HG02642 (cell line): ENCODE data around the gene EPHA4.

ENCODE experiments used
- ATAC-seq: cut with Tn5 transposase; IDR thresholded peaks from one replicate; pipeline ENCODE4 v1.9.1; 2021; ENCODE audit warnings: mild to moderate bottlenecking; ENCODE audit not compliant: unreplicated experiment, poor library complexity

Gene EPHA4

GRCh38 chr2:221572821-221573429 lies 821 bp upstream of the EPHA4 start:
- peak; percentile 28 for ATAC-seq

GRCh38 chr2:221571551-221572218 lies 419 bp downstream of the EPHA4 start:
- peak; percentile 7 for ATAC-seq

- no peak for ATAC-seq
Observed at GRCh38 chr2:221571025-221571550, 1.0 kb downstream of the EPHA4 start.

GRCh38 chr2:221570321-221570935 lies 1.7 kb downstream of the EPHA4 start:
- no peak for ATAC-seq

- no peak for ATAC-seq
Observed at GRCh38 chr2:221569871-221570270, 2.2 kb downstream of the EPHA4 start.

- ATAC-seq: no peak
Observed at GRCh38 chr2:221569425-221569845, 2.7 kb downstream of the EPHA4 start.

GRCh38 chr2:221568299-221568698 lies 3.8 kb downstream of the EPHA4 start:
- no peak for ATAC-seq

GRCh38 chr2:221567809-221568208 lies 4.3 kb downstream of the EPHA4 start:
- no peak for ATAC-seq

GRCh38 chr2:221567231-221567760 lies 4.8 kb downstream of the EPHA4 start:
- no peak for ATAC-seq

- no peak for ATAC-seq
Observed at GRCh38 chr2:221563270-221563985, 8.7 kb downstream of the EPHA4 start.

- no peak for ATAC-seq
Observed at GRCh38 chr2:221562226-221562625, 9.9 kb downstream of the EPHA4 start.

GRCh38 chr2:221561770-221562169 lies 10.3 kb downstream of the EPHA4 start:
- no peak for ATAC-seq

GRCh38 chr2:221559991-221560390 lies 12.1 kb downstream of the EPHA4 start:
- no peak for ATAC-seq

- no peak for ATAC-seq
Observed at GRCh38 chr2:221558107-221558506, 14.0 kb downstream of the EPHA4 start.

- peak; percentile 38 for ATAC-seq
Observed at GRCh38 chr2:221555494-221555846, 16.6 kb downstream of the EPHA4 start.

- ATAC-seq: peak; percentile 98
Observed at GRCh38 chr2:221554769-221555493, 17.2 kb downstream of the EPHA4 start.

GRCh38 chr2:221553333-221553732 lies 18.8 kb downstream of the EPHA4 start:
- ATAC-seq: no peak

- no peak for ATAC-seq
Observed at GRCh38 chr2:221552291-221552690, 19.8 kb downstream of the EPHA4 start.

- ATAC-seq: no peak
Observed at GRCh38 chr2:221551864-221552263, 20.2 kb downstream of the EPHA4 start.

- peak; percentile 84 for ATAC-seq
Observed at GRCh38 chr2:221549143-221549542, 23.0 kb downstream of the EPHA4 start.
